SJSA1 (cell line): Measurements from ENCODE around the gene MROH2A. TPM values are rescaled to one million over a fixed set of nuclear protein-coding genes. Genes with fewer than 3 reads are reported as not detected.

ENCODE experiments used
- DNase-seq, 2 experiments: peaks; one replicate each; pipeline ENCODE4 v3.0.0-alpha.2; 2015 to 2020; ENCODE audit warnings: low spot score in 2 of 2, low read depth in 1 of 2
- H3K27ac ChIP-seq: fragments of 250-450 bp; sonication (Bioruptor Pico); 2 replicates; pipeline ENCODE4 v1.5.1; 2020; ENCODE audit warnings: mild to moderate bottlenecking, moderate library complexity
- H3K27me3 ChIP-seq: fragments of 250-450 bp; sonication (Bioruptor Pico); replicated peaks from 2 replicates; pipeline ENCODE4 v1.5.1; 2020; ENCODE audit warnings: mild to moderate bottlenecking, moderate library complexity
- H3K36me3 ChIP-seq: fragments of 250-450 bp; sonication (Bioruptor Pico); 2 replicates; pipeline ENCODE4 v1.5.1; 2020; ENCODE audit warnings: mild to moderate bottlenecking
- H3K4me1 ChIP-seq: fragments of 250-450 bp; sonication (Bioruptor Pico); replicated peaks from 2 replicates; pipeline ENCODE4 v1.6.1; 2021; ENCODE audit warnings: mild to moderate bottlenecking
- H3K4me3 ChIP-seq: fragments of 250-450 bp; sonication (Bioruptor Pico); 2 replicates; pipeline ENCODE4 v1.5.1; 2020; ENCODE audit warnings: mild to moderate bottlenecking
- H3K9me3 ChIP-seq: fragments of 250-450 bp; sonication (Bioruptor Pico); replicated peaks from 2 replicates; pipeline ENCODE4 v1.5.1; 2020; ENCODE audit warnings: mild to moderate bottlenecking
- total RNA-seq: library from RNA; depleted of rRNA; stranded (reverse); fragments of >200 nt; shearing (Covaris generic); gene quantifications from 2 replicates; pipeline ENCODE4 v1.2.3, GENCODE V29; 2014

Gene MROH2A
- total RNA-seq, 1 experiment from 2014 or later: not detected

DNA sequence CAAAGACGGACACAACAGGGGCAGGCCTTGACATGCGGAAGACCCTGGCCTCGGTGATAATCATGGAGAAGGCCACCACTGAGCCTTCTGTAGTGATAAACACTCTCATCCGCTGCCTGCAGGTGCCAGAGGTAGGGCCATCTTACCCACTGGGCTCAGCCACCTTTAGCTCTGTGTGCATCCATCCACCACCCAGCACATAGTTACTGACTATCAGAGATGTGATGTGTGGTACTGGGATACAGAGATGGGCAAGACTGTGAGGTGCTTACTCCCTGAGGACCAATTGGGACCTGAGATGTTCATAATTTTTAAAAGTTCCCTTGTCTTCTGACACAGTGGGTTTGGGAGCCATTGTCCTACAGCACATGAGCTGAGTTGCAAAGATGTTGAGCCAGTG, 1.6 kb downstream of the MROH2A start:
- 0 out of 2 replicates have a peak, but pooled peaks cover 3% of the 10 kb centered on the region for H3K9me3 ChIP-seq
- peaks cover 5% of the 10 kb centered on the region; the same call in 1 of the 2 replicates for H3K27me3 ChIP-seq
- no peak overlapping the region for H3K27ac ChIP-seq
- no peaks in the 10 kb centered on the region for H3K36me3 ChIP-seq
- DNase-seq: no peak
- no peaks in the 10 kb centered on the region for H3K4me1 ChIP-seq
- no peak overlapping the region for H3K4me3 ChIP-seq

DNA sequence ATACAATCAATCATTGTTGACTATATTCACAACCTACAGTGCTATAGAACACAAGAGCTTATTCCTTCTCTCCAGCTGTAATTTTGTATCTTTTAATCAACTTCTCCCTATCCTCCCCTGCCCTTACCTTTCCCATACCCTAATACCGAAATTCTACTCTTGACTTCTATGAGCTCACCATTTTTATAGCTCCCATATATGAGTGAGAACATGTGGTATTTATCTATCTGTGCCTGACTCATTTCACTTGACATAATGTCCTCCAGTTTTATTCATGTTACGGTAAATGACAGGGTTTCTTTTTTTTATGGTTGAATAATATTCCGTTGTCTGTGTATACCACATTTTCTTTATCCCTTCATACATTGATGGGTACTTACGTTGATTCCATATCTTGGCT, 2.6 kb downstream of the MROH2A start:
- Histone ChIP-seq H3K4me1 (no peaks in the 10 kb centered on the region), H3K27me3 (peaks cover 5% of the 10 kb centered on the region; the same call in 1 of the 2 replicates), H3K4me3 (no peak overlapping the region), H3K27ac (no peak overlapping the region), H3K9me3 (0 out of 2 replicates have a peak, but pooled peaks cover 3% of the 10 kb centered on the region), H3K36me3 (no peaks in the 10 kb centered on the region)
- DNase-seq: no peak

DNA sequence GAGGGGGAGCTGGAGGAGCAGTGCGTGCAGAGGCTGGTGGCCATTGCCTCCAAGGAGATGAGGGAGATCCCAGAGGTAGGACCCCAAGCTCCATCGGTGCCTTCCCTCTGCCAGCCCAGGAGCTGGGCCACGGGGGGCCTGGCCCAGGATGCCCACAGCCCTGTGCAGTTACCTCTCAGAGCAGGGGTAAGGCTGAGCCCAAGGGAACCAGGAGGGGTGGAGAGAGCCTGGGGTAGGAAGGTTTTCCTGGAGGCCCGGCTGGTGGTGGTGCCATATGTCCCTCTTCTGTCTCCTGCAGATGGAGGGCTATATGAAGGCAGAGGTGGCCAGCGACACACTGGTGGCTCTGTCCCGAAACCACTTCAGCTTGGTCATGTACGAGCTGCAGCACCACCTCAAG, 11.4 kb downstream of the MROH2A start:
- peak in 1 of 2 experiments; percentile 31 for DNase-seq
- Histone ChIP-seq H3K9me3 (no peaks in the 10 kb centered on the region), H3K4me3 (no peak overlapping the region), H3K4me1 (no peaks in the 10 kb centered on the region), H3K27ac (no peak overlapping the region), H3K36me3 (no peaks in the 10 kb centered on the region), H3K27me3 (no peaks in the 10 kb centered on the region)

DNA sequence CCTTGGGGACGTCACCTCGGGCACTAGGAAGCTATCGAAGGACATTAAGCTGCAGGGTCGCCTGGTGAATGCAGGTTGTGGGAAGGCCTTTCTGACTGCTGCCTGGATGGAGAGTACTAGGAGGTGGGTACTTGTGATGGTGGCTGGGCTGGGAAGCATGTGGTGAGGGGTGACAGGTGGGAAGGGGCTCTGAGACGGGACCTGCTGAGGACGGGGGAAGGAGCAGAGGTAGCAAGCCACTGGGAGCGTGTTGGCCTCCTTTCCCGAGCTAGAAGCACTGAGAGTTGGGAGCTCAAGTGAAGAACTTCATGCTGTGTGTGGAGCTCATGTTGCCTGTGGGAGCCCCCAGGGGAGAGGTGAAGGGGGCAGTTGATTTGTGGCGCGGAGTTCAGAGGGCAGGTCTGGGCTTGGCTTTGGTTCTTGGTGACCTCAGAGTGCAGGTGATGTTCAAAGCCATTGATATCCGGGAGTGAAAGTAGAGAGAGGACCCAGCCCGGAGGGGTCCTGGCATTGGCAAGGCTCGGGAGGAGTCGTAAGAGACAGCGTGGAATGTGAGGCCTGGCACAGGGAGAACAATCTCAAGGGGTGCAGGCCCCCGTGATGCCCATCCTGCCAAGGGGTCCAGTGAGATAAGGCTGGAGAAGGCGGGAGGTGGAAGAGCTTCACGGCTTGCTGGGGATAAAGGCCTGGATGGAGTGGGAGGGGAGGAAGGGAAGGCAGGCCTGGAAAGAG, 13.2 kb downstream of the MROH2A start:
- Histone ChIP-seq H3K27me3 (no peaks in the 10 kb centered on the region), H3K27ac (no peak overlapping the region), H3K4me1 (no peaks in the 10 kb centered on the region), H3K4me3 (no peak overlapping the region), H3K9me3 (no peaks in the 10 kb centered on the region), H3K36me3 (no peaks in the 10 kb centered on the region)
- peak in 1 of 2 experiments; percentile 29 for DNase-seq

DNA sequence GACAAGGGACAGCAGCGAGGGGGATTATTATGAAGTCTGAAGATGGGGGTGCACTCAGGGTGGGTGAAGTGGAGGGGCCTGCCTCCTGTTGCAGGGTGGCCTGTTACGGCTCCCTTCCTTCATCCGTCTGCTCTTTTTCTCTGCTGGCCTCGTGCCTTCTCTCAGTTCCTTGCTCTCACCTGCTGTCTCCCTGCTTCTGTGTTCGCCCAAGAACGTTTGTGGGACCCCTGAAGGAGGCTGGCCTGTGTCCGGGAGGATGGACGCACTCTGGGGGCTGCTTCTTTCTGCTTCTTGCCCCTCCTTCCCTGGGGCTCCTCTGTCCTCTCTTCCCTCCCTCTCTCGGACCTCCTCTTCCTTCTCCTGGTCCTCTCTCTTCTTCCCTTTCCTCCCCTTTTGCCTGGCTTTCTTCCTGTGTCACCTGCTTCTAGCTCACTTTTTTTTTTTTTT, 13.8 kb downstream of the MROH2A start:
- Histone ChIP-seq H3K36me3 (no peaks in the 10 kb centered on the region), H3K27ac (no peak overlapping the region), H3K4me1 (no peaks in the 10 kb centered on the region), H3K4me3 (no peak overlapping the region), H3K9me3 (no peaks in the 10 kb centered on the region), H3K27me3 (no peaks in the 10 kb centered on the region)
- DNase-seq: no peak

DNA sequence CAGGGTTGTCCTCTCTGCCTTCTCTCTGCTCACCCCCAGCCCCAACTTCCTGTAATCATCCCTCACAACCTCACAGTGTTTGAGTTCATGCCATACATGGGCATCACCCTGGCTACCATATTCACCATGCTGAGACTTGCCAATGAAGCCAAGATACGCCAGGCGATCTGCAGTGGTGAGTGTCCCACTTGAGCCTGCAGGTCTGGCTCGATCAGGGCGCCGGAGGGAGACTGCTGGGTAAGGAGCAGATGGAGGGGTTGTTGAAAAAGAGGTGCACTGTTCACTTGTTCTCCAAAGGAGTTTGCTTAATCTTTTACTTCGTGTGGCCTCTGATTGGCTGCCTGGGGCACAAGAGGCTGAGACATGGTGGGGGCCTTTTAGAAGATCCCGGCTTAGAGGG, 14.6 kb downstream of the MROH2A start:
- Histone ChIP-seq H3K27ac (no peak overlapping the region), H3K36me3 (no peaks in the 10 kb centered on the region), H3K4me3 (no peak overlapping the region), H3K9me3 (no peaks in the 10 kb centered on the region), H3K27me3 (no peaks in the 10 kb centered on the region), H3K4me1 (no peaks in the 10 kb centered on the region)
- no peak for DNase-seq

DNA sequence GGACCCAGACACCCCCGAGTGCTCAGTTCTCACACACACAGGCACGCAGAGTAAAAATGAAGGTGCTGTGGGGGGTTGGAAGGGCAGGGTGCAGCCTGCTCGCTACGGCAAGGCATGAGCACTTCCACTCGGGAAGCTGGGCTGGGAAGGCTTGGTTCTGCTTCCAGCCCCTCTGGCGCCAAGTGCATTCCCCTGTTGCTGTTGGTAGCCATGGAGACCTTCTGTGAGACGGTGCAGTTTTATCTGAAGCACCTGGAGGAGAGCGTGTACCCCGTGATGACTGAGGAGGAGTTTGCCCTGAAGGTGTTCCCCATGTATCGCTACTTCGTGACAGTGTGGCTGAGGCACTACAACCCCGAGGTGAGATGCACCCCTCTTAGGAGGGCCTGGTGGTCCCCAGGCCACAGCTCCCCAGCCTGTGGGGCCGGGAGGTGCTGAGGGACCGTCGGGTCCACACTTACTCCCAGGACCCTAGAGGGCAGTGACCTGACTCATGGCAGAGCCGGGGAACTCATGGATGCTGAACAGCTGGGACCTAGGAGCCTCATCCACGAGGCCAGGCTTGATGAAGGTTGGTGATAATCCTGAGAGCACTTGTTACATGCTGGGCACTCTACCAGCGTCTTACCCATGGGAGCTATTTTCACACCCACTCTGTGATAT, 15.5 kb downstream of the MROH2A start:
- Histone ChIP-seq H3K27me3 (no peaks in the 10 kb centered on the region), H3K27ac (no peak overlapping the region), H3K4me3 (no peak overlapping the region), H3K9me3 (no peaks in the 10 kb centered on the region), H3K36me3 (no peaks in the 10 kb centered on the region), H3K4me1 (no peaks in the 10 kb centered on the region)
- DNase-seq: peak in 1 of 2 experiments; percentile 28

DNA sequence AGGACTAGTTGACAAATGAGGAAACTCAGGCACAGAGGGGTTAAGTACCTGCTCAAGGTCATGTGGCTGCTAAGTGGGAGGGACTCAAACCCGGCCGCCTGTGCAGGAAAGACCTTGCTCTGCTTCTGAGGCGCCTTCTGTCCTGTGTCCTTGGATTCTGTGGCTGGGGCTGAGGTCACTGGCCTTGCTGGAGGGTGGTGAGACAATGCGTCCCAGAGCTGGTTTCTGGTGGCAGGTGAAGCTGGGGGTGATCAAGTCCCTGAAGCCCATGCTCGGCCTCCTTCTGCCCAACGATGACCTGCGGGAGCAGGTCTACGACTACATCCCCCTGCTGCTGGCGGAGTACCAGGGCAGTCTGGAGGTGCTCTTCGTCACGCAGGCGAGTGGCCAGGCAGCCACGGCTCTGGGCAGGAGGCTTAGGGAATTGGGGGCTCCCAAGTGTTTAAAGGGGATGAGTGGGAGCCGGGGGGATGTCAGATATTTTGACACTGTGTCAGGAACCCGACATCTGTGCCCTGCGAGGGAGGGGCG, 16.1 kb downstream of the MROH2A start:
- no peaks in the 10 kb centered on the region for H3K36me3 ChIP-seq
- H3K27ac ChIP-seq: no peak overlapping the region
- no peak overlapping the region for H3K4me3 ChIP-seq
- H3K27me3 ChIP-seq: no peaks in the 10 kb centered on the region
- no peaks in the 10 kb centered on the region for H3K9me3 ChIP-seq
- peak in 1 of 2 experiments; percentile 28 for DNase-seq
- no peaks in the 10 kb centered on the region for H3K4me1 ChIP-seq

DNA sequence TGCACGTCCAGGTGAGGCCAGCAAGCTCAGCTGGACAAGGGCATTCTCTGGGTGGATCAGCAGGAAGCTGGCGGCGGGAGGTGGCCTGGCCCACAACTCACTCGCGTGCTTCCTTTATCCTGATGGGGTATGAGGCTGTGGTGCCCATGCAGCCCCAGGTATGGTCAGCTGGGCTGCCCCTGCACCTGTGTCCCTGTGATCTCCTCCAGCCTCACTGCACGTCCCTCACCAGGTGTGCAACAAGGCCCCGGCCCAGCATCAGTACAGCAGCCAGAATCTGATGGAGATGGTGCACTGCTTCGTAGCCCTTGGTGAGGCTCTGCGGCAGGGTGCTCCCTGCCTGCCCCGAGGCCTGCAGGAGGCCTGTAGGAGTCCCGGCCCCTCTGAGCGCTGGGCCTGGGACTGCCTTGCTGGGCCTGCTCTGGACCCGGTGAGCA, 17.6 kb downstream of the MROH2A start:
- Histone ChIP-seq H3K9me3 (no peaks in the 10 kb centered on the region), H3K27me3 (no peaks in the 10 kb centered on the region), H3K4me3 (no peak overlapping the region), H3K27ac (no peak overlapping the region), H3K36me3 (no peaks in the 10 kb centered on the region), H3K4me1 (no peaks in the 10 kb centered on the region)
- peak in 1 of 2 experiments; percentile 30 for DNase-seq

DNA sequence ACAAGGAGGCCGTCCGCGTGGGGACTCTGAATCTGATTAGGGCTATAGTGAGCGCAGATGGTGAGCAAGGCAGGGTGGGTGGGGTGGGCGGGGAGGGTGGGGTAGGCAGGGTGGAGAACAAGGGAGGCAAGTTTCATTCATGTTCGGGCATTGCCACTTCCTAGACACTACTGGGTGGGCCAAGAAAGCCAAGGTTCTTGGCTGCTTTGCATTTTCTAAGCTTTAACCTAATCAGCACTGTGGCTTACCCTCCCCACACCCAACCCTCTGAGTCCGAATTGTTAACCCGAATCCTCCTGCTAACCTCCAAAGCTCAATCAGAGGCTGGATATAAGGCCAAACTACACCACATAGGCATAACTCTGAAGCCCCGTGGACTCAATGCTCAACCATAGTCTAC, 18.1 kb downstream of the MROH2A start:
- Histone ChIP-seq H3K9me3 (no peaks in the 10 kb centered on the region), H3K4me1 (no peaks in the 10 kb centered on the region), H3K36me3 (no peaks in the 10 kb centered on the region), H3K27me3 (no peaks in the 10 kb centered on the region), H3K27ac (no peak overlapping the region), H3K4me3 (no peak overlapping the region)
- no peak for DNase-seq

DNA sequence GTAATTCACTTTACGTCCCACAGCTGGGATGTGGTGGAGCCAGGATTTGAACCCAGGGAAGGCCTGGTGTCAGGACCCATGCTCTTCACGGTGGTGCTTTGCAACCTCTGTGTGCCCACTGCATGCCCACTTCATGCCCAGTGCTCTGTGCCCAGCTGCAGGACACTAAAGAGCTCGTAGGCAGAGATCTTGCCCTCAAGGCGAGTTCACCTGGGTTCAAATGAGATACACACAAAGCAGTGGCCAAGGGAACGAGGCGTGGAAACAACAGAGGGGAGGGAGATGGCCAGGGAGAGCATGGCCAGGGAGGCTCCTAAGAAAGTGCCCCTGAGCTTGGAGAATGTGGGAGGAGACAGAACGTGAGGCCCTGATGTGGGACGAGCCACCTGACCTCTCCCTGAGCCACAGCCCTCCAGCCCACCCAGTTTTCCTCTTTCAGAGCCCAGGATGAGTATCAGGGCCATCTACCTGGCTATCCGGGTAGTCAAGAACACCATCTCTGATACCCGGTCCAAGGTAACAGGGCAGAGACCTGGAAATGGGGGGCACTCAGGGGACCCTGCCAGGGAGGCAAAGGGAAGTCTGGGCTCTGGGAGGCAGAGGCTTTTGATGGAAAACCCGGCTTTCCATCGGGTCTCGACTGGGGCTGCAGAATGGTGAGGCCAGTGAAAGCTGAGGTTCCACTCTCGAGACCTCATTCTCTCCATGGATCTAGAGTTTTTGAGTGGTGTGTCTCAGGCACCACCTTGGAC, 20.4 kb downstream of the MROH2A start:
- no peaks in the 10 kb centered on the region for H3K27me3 ChIP-seq
- no peak overlapping the region for H3K27ac ChIP-seq
- H3K36me3 ChIP-seq: no peaks in the 10 kb centered on the region
- H3K9me3 ChIP-seq: no peaks in the 10 kb centered on the region
- peak in 1 of 2 experiments; percentile 33 for DNase-seq
- H3K4me1 ChIP-seq: no peaks in the 10 kb centered on the region
- H3K4me3 ChIP-seq: no peak overlapping the region

DNA sequence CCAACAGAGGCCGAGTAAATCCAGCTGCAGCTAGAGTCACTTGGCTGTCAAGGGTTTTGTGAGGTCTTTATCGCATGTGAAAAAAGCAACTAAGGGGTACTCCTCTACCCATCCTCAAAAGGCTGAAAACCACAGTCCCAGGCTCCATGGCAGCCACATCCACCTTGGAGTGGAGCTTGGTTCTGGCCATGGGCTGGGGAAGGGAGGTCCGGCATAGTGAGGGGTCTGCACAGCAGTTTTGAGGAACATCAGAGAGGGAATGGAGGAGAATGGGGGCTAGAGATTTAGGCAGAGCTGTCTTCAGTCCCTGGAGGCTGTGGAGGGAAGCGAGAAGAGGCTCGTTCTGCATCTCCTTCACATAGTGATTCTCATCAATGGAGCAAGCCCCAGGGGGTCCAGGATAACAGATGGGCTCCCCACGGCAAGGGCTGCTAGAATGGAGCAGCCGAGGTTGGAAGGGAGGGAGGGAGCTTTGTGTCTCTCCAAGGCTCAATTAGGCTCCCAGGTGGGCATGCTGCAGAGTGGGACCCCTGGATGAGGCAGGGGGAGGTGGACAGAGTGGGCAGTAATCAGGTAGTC, 21.0 kb downstream of the MROH2A start:
- Histone ChIP-seq H3K9me3 (no peaks in the 10 kb centered on the region), H3K4me1 (no peaks in the 10 kb centered on the region), H3K27ac (no peak overlapping the region), H3K36me3 (no peaks in the 10 kb centered on the region), H3K27me3 (no peaks in the 10 kb centered on the region), H3K4me3 (no peak overlapping the region)
- DNase-seq: peak in 1 of 2 experiments; percentile 32

DNA sequence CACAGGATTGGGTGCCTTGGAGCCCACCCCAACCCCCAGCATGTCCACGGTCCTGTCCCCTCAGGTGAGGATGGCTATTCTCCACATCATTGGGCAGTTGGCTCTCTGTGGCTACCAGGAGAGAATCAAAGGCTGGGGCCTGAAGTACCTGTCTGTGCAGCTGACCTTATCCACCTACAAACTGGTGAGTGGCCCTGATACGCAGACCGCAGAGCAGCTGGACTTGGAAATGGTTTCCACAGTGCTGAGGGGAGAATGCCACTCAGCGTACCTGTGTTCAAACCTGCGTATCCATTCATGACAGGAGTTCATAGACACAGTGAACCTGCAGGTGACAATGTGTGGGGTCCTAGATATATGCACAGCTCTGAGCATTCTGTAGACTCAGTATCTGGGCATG, 21.6 kb downstream of the MROH2A start:
- Histone ChIP-seq H3K27me3 (no peaks in the 10 kb centered on the region), H3K9me3 (no peaks in the 10 kb centered on the region), H3K4me1 (no peaks in the 10 kb centered on the region), H3K27ac (no peak overlapping the region), H3K4me3 (no peak overlapping the region), H3K36me3 (no peaks in the 10 kb centered on the region)
- no peak for DNase-seq
